GM18508 (cell line): ENCODE results near the gene KIF7.
"Not testable (repeated sequence)": the region's sequence is repeated elsewhere in the genome, so short reads cannot be mapped to it uniquely, and the experiment has no call there.

Experiments
- ATAC-seq: cut with Tn5 transposase; IDR thresholded peaks from one replicate; pipeline ENCODE4 v1.9.1; 2021; ENCODE audit warnings: moderate number of reproducible peaks; ENCODE audit not compliant: insufficient read depth, unreplicated experiment

The KIF7 gene, protein sequence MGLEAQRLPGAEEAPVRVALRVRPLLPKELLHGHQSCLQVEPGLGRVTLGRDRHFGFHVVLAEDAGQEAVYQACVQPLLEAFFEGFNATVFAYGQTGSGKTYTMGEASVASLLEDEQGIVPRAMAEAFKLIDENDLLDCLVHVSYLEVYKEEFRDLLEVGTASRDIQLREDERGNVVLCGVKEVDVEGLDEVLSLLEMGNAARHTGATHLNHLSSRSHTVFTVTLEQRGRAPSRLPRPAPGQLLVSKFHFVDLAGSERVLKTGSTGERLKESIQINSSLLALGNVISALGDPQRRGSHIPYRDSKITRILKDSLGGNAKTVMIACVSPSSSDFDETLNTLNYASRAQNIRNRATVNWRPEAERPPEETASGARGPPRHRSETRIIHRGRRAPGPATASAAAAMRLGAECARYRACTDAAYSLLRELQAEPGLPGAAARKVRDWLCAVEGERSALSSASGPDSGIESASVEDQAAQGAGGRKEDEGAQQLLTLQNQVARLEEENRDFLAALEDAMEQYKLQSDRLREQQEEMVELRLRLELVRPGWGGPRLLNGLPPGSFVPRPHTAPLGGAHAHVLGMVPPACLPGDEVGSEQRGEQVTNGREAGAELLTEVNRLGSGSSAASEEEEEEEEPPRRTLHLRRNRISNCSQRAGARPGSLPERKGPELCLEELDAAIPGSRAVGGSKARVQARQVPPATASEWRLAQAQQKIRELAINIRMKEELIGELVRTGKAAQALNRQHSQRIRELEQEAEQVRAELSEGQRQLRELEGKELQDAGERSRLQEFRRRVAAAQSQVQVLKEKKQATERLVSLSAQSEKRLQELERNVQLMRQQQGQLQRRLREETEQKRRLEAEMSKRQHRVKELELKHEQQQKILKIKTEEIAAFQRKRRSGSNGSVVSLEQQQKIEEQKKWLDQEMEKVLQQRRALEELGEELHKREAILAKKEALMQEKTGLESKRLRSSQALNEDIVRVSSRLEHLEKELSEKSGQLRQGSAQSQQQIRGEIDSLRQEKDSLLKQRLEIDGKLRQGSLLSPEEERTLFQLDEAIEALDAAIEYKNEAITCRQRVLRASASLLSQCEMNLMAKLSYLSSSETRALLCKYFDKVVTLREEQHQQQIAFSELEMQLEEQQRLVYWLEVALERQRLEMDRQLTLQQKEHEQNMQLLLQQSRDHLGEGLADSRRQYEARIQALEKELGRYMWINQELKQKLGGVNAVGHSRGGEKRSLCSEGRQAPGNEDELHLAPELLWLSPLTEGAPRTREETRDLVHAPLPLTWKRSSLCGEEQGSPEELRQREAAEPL (N-terminal part only)

DNA sequence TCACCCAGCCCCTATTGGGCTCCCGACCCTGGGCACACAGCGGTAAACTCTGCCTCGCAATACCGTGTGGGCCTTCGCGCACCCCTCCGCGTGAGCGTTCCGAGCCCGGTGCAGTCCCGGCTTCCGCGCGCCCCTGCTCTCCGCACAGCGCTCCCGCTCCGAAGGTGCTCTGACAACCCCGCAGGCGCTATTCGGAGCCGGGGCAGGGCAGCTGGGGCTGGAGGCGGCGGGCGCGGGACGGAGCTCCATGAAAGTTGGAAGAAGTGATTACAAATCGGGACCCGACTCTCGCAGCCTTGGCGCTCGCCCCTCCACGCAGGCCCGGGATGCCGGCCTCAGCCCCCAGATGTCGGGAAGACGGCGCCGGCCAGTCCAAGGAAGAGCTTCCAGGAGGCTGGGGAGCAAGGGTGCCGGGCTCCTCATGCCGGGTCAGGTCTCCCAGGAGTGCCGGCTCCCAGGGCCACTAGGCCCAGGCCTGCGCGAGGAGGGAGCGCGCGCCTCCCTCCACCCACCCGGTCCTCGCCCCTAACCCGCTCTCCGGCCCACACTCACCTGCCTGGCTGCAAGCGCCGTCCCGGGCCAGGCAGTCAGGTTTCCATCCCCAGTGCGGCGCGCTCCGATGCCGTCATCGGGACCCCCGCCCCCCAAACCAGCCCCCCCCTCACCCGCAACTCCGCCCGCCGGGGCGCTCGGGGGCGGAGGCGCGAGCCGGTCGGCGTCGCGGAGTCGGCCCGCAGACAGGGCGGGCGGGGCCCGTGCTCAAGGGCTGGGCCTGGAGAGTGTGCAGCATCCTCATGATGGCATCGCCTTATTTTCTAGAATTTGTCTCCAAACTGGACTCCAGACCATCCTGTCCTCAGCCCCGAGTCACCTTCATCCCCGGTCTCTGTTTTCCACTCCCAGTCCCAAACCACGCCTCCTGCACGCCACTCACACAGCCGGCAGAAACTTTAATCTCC is at the start of gene KIF7:
KIF7 (minus strand) TSS at position 621 of the 959 bp plus-strand sequence. CDS start 2,537 bp downstream, outside the sequence.
- no peak for ATAC-seq

DNA sequence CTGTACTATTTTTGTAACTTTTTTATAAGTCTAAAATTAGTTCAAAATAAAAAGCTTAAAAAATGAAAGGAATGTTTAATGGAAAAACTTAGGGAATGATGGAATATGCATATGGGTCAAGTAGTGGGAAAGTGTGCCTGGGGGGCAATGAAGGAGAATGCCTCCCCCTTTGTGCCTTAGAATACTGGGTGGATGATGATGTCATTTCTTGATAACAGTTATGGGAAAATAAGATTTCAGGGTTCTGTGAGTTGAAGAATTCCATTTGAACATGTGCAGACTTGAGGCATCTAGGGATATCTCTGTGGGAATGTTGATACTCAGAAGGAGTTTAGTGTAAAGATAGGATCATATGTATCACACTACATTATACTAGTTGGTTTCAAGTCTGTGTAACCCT is 49.1 kb upstream of the KIF7 start:
- no peak for ATAC-seq

DNA sequence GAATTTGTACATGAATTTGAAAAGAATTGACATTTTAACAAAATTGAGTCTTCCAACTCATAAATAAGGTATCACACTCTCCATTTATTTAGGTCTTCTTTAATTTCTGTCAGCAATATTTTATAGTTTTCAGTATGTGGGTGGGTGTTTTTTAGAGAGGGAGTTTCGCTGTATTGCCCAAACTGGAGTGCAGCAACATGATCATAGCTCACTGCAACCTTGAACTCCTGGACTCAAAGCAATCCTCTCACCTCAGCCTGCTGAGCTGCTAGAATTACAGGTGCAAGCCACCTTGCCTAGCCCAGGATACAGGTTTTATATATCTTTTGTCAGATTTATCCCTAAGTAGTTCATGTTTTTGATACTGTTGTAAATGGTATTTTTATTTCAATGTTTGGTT is 39.9 kb upstream of the KIF7 start:
- ATAC-seq, result no peak

DNA sequence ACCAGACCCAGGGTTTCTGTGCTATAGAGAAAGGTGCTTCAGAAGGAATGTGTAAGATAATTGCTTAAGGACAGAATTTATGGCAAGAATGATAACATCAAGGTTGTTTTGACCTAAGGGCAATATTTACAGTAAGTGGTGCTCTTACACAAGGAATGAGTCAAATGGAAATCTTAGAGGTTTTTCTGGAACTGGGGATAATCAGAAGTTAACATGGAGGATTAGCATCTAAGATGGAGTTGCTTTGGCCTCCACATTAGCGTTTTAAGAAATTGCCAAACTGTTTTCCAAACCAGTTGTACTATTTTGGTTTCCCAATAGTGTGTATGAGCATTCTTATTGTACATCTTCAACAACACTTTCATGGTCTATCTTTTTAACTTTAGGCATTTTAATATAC is 38.4 kb upstream of the KIF7 start:
- no peak for ATAC-seq

DNA sequence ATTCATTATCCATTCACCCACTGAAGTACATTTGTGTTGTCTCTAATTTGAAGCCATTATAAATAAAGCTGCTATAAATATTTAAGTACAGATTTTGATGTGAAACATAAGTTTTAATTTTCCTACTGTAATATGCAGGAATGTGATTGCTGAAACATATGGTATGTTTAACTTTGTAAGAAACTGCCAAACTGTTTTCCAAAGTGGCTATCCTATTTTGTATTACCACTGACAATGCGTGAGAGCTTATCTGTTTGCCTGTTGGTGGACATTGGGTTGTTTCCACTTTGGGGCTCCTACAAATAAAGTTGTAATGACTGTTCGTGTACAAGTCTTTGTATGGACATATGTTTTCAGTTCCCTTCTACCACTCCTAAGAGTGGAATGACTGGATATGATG is 37.8 kb upstream of the KIF7 start:
- no peak for ATAC-seq

DNA sequence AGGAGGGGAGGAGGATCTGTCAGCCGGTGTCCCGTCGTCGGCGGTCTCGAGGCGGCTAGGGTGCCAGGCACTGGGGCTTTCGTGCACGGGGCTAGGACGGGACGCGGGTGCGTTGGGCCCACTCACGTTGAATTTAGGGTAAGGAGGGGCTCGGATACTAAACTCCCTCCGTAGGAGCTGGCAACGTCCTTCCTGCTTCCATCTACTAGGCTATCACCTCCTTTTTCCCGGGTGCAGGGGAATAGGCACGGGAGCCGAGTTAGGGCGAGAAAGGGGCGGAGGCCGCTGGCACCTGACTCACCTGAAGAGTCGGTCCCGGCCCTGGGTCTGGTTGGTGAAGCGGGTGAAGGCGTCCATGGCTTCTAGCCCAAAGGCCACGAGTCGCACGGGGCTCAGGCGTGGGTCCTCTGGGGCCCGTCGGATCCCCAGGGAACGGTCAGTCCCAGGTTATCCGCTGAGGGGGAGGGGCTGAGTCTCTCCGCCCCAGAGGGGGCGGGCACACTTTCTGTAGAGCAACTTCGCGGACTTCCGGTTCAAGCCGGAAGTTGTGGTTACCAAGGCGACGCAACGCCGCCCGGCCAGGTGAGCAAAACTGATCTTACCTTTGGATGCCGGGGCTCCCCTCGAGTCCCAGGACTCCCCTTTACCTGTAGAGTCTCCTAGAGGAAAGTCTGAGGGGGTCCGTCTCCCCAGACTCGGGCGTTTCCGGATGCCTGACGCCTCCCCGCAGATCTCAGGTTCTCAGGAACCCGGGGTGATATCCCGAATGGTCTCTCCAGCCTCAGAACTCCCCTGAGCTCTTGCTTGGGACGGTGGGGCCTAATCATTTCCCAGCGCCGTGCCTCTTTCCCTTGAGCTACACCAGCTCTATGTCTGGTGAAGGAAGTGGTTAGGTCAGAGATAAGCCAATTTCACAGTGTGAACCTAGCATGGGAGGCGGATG is 35.3 kb upstream of the KIF7 start, which contains the start of the genes PEX11A and WDR93:
PEX11A (minus strand) TSS at position 479 of the 943 bp plus-strand sequence; CDS start at position 357, 122 bp downstream.
WDR93 (plus strand) TSS at position 536 of the 943 bp plus-strand sequence. CDS start 10,936 bp downstream, outside the sequence.
- no peak for ATAC-seq

DNA sequence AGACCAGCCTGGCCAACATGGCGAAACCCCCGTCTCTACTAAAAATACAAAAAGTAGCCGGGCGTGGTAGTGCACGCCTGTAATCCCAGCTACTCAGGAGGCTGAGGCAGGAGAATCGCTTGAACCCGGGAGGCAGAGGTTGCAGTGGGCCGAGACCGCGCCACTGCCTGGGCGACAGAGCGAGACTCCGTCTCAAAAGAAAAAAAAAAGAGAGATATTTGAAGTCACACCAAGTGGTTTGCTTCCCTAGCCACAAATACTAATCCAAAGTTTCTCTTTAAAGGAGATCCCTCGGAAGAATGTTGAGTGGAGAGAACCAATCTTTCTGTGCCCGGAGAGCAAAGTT is 34.6 kb upstream of the KIF7 start:
- not testable (repeated sequence) for ATAC-seq

DNA sequence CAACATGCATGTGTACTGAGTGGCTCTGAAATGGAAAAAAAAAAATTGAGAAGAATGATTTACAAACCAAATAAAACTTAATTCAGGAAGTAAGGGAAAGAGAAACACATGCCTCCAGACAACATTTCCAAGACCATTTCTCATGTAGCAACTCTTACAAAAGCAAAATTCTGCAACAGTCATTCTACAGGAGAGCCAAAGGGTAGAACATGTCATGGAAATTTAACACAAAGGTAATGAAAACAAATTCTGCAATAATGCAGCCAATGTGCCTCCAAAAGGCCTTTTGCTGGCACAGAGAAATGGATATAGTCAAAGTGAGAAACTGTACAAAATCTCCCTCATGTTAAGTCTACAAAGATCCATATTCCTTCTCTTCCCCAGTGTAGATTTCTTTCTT is 31.3 kb upstream of the KIF7 start:
- no peak for ATAC-seq

DNA sequence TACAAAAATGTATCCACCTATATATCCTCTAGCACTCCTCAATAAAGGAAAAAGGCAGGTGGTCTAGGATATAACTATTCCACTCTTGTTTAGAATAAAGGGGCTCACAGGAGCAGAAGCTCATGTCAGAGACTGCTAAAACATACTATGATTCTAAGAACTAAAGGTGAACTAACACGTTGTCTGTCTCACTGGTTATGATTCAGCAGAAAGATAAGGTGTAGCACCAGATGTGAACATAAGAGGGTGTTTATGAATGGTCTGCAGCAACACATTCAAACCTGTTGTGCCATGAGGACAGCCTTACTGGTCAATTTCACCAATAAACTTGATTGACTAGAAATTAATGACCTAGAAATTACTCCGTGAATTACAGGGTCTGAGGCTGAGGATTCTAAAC is 30.7 kb upstream of the KIF7 start:
- ATAC-seq, result no peak

DNA sequence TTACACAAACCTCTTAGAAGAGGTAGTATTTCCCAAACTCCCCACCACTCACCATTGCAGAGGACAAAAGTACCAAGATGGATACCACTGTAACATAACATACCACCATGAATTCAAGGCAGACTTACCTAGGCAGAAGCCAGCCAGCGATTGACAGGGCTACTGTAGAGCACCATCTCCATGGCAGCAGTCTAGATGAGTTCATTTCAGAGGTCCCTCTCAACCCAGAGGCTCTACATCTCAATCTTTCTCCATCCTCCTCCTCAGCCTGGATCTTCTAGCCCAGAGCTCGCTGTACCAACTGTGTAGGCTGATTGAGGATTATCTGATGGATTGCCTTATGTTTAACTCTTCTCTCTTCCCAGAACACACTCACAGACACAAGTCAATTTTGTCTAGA is 25.9 kb upstream of the KIF7 start:
- ATAC-seq, result no peak

DNA sequence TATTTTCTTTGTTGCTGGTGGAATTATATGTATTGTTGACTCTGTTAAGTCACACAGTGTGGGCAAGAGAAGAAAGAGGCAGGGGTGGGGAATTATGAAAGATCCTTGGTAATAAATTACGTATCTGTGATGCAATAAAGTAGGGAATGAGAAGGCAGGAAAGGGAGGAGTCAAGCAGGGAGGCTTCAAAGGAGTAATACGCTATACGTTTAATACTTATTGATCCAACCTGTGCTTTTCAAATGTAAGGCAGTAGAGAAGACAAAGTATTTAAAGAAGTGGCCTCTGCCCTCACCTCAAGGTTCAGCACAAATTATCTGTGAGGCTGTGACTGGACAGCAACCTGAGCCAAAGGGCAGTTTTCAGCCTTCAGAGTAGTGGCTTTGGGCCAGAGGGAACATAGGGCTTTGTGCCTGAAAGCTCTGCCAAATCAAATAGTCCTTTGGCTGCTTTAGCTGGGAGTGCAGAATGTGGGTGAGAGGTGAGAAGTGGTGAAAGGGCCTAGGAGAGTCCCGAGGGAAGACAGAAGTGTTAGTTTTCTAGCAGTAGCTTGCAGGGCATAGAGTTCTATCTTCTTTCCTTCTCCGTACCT is 25.1 kb upstream of the KIF7 start:
- ATAC-seq, result no peak

DNA sequence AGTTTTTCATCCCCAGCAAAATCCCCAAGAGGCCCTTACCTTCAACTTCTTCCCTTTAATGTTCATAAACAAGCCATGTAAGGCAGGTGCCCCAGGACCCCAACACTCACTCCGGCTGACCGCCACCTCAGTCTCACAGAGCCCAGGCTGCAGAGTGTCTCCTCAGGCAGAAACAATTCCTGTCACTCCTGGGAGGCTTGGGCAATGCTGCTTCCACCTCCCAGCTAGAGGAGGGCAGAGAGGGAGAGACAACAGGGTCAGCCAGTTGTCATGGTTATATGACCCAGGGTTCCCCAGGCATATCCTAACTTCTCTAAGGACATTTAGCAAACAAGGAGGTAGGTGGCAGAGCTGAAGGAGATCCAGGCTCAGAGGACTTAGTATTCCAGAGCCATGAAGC is 23.9 kb upstream of the KIF7 start, which contains the start of gene PLIN1:
PLIN1 (minus strand) TSS at position 156 of the 400 bp plus-strand sequence. CDS start 1,878 bp downstream, outside the sequence.
- ATAC-seq, result no peak

DNA sequence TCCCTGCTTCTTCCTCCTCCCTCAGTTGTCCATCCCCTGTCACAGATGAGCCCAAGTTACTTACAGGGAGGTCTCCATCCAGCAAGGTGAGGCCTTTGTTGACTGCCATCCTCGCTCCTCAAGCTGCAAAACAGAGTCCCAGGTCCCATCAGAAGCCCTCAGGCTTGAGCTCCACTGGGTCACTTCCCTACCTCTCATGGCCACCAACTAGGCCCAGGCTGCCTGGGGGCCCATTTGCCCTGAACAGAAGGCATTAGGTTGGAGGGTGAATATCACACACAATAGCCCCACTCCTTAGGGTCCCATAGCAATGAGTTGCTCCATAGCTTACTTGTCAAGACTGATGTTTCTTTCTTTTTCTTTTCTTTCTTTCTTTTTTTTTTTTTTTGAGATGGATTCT is 22.1 kb upstream of the KIF7 start:
- no peak for ATAC-seq

DNA sequence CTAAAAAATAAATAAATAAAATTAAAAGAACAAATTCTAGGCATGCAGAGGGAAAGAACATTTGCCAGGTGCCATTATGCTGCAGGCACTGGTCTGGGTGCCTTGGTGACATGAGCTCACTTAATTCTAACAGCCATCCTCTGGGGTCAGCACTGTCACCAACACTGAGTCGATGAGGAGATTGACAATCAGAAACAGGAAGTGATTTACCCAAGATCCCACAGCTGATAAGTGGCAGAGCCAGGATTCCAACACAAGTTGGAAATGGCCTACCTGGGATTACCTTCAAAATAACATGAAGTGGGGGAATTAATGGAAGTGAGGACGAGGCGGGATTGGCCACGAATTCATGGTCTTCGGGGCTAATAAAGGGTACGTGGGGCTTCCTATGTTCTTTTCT is 20.3 kb upstream of the KIF7 start:
- no peak for ATAC-seq

DNA sequence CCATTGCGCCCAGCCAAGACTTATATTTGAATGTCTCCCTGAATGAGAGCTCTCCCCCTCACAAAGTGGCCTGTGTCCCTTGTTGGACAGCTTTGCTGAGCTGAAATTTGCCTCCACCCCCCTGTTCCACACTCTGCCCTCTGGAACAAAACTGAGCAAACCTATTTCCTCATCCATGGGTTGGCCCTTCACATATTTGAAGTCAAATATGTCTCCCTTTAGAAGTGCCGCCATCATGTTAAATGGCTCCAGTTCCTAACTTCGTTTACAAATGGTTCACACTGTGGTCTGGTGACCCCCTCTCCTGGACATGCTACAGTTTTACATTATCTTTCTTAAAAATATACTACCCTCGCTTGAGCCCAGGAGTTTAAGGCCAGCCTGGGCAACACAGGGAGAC is 19.3 kb upstream of the KIF7 start:
- ATAC-seq, result no peak

DNA sequence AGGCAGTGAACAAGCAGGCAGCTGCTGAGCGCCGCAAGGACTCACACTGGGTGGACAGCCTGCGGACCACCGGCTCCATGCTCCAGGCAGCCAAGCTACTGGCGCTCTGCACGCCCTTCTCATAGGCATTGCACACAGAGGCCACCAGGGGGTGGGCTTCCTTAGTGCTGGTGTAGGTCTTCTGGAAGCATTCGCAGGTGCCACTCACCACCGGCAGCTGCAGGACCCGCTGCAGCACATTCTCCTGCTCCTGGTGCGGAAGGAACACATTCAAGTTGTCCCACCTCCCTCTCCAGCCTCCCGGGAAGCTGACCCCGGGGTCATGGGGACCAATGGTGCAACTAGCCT is 17.9 kb upstream of the KIF7 start:
- no peak for ATAC-seq

DNA sequence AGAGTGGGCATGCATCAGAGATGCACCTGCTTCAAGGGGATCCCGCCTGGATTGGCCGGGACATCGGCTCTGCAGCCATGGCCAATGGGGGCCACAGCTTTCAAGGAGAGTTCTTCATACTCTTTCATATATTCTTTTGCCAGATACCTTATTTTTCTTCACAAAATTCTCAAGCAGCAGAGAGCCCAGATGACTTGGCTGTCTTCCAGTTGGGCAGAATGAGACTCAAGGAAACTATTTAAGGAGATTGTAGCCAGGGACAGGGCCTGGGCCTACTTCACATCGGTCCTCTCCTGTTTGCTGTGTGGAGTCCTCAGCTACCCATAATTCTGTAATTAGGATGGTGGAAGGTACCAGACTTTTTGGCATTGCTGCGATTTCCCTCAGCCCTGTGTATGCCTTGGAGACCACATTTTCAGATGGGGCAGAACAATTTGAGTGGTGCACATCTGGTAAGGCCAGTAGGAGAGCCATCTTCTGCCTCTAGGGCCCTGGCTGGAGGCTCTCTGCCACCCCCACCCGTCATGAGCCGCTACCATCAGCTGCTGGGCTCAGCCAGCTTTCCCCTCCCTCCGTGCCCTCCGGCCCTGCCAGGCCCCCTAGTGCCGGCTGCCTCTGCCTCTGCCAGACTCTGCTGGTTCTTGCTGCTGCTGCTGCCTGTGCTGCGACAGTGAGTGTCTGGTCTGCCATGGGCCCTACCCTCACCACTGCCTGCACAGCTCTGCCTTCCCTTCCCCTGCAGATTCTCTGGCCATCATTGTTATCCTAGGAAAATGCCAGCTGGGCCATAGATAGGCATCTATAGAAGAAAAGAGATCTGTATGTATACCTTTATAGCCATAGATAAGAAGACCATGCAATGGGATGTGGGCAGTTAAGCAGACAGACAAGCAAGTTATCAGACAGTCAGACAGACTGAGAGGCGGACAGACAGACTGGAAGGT is 17.2 kb upstream of the KIF7 start:
- ATAC-seq, result no peak
